ENCODE measurements around the gene NPDC1.

Gene NPDC1, protein sequence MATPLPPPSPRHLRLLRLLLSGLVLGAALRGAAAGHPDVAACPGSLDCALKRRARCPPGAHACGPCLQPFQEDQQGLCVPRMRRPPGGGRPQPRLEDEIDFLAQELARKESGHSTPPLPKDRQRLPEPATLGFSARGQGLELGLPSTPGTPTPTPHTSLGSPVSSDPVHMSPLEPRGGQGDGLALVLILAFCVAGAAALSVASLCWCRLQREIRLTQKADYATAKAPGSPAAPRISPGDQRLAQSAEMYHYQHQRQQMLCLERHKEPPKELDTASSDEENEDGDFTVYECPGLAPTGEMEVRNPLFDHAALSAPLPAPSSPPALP

DNA sequence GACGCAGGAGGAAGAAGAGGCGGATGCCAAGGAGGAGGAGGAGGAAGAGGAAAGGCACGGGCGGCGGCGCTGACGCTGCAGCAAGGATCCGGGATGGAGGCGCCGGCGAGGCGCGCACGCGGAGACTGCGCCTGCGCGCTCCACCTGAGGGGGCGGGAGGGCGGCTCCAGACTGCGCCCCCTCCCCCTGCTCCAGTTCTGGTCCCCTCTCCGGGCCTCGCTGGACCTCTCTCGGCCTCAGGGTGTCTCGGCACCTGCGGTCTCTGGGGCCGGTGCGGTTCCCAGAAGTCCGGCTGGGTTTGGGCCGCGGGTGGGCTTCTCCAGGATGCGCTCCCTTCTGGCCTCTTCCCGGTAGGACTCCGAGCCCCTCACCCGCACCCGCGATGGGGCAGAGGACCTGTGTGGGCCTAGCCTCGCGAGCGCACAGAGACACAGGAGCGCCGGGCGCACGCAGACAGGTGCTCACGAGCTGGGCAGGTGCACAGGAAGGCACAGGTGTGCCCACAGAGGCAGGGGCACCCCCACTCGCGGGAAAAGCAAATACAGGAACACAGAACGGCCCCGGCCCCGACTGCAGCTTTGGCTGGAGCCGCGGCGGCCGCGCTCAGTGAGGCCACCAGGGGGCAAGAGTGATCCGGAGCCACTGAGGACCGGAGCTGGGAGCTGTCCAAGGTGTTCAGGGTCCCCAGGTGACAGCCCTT lies at the start of gene NPDC1:
NPDC1 (minus strand) TSS at position 90 of the 700 bp plus-strand sequence. CDS start 188 bp downstream, outside the sequence.
- H3K9me3 ChIP-seq (replicated peaks; ENCODE audit: insufficient read depth, low read length): no peaks in the 10 kb centered on the region
- peaks cover 86% of the 10 kb centered on the region for H3K27me3 ChIP-seq (replicated peaks; ENCODE audit: insufficient read depth, low read length)
- no peak within 1 kb of the TSS for H3K4me3 ChIP-seq (ENCODE audit: low read length)
- DNase-seq: peak; percentile 88
- no peaks in the 10 kb centered on the region for H3K9me2 ChIP-seq (replicated peaks; ENCODE audit: insufficient read depth, low read length)
- no peak within 1 kb of the TSS for H2AFZ ChIP-seq (ENCODE audit: low read length)
- TF ChIP-seq EZH2phosphoT487 (IDR thresholded peaks at IDR 0.05; ENCODE audit: low read length) (no peak; the same call in 1 of the 2 replicates), EZH2 (optimal IDR thresholded peaks at IDR 0.05; ENCODE audit: low read depth, low read length) (peak; percentile 69)
- TF ChIP-seq, protein P1, sequence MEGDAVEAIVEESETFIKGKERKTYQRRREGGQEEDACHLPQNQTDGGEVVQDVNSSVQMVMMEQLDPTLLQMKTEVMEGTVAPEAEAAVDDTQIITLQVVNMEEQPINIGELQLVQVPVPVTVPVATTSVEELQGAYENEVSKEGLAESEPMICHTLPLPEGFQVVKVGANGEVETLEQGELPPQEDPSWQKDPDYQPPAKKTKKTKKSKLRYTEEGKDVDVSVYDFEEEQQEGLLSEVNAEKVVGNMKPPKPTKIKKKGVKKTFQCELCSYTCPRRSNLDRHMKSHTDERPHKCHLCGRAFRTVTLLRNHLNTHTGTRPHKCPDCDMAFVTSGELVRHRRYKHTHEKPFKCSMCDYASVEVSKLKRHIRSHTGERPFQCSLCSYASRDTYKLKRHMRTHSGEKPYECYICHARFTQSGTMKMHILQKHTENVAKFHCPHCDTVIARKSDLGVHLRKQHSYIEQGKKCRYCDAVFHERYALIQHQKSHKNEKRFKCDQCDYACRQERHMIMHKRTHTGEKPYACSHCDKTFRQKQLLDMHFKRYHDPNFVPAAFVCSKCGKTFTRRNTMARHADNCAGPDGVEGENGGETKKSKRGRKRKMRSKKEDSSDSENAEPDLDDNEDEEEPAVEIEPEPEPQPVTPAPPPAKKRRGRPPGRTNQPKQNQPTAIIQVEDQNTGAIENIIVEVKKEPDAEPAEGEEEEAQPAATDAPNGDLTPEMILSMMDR (IDR thresholded peaks at IDR 0.05; ENCODE audit: low read length): peak; percentile 80
- no peak within 1 kb of the TSS for H3K27ac ChIP-seq (ENCODE audit: low read length)
- no peaks in the 10 kb centered on the region for H3K36me3 ChIP-seq (replicated peaks; ENCODE audit: insufficient read depth, low read length)
- H3K79me2 ChIP-seq (ENCODE audit: low read length): no peaks in the 10 kb centered on the region
- H3F3A ChIP-seq (ENCODE audit: insufficient read depth, low read length): no peaks in the 10 kb centered on the region
- no peak within 1 kb of the TSS for H3K4me2 ChIP-seq (ENCODE audit: low read depth, low read length)
- no peaks in the 10 kb centered on the region for H4K20me1 ChIP-seq (ENCODE audit: insufficient read depth, low read length)
- H3K4me1 ChIP-seq (ENCODE audit: low read length): no peaks in the 10 kb centered on the region
- no peak within 1 kb of the TSS for H3K9ac ChIP-seq (ENCODE audit: low read length)

DNA sequence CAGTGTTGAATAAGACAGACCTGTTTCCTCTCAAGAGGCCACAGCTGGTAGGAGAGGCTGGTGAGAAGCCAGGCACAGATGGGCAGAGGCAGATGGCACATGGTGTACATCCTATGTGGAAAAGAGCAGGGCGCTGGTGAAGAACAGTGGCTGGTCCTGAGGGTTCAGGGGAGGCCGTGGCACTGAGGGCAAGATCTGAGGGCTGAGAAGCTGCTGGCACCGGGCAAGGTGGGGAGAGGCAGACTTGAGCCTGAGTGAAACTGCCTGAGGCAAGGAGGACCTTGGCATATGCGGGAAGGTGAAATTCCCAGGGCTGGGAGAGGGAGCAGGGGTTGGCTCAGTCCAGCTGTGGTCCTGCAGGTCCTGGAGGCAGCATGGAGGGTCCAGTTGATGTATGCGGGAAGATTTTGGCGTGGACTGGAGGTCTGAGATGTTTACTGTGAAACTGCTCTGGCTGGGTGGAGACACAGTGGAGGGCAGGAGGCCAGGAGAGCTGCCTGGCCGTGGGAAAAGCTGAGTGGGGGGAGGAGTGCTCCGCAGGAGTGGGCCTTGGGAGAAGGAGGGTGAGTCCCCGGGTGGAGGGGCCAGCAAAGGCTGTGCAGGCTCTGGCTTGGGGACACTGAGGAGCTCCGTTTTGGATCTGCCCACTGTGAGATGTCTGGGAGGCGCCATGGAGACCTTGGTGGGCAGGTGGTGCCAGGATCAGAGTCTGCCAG lies 43.4 kb upstream of the NPDC1 start:
- 0 out of 2 replicates have a peak, but pooled peaks cover 3% of the 10 kb centered on the region for H3K79me2 ChIP-seq (ENCODE audit: low read length)
- H3F3A ChIP-seq (ENCODE audit: insufficient read depth, low read length): no peaks in the 10 kb centered on the region; the same call in 1 of the 2 replicates
- TF ChIP-seq EZH2 (optimal IDR thresholded peaks at IDR 0.05; ENCODE audit: low read depth, low read length) (no peak), EZH2phosphoT487 (IDR thresholded peaks at IDR 0.05; ENCODE audit: low read length) (no peak)
- TF ChIP-seq, protein P1 (IDR thresholded peaks at IDR 0.05; ENCODE audit: low read length): no peak
- H3K9me3 ChIP-seq (replicated peaks; ENCODE audit: insufficient read depth, low read length): no peaks in the 10 kb centered on the region
- H3K36me3 ChIP-seq (replicated peaks; ENCODE audit: insufficient read depth, low read length): no peaks in the 10 kb centered on the region
- H3K9ac ChIP-seq (ENCODE audit: low read length): no peak overlapping the region
- H3K4me1 ChIP-seq (ENCODE audit: low read length): peaks cover 12% of the 10 kb centered on the region
- H3K27me3 ChIP-seq (replicated peaks; ENCODE audit: insufficient read depth, low read length): no peaks in the 10 kb centered on the region
- no peaks in the 10 kb centered on the region for H4K20me1 ChIP-seq (ENCODE audit: insufficient read depth, low read length)
- H3K4me2 ChIP-seq (ENCODE audit: low read depth, low read length): no peak overlapping the region
- H2AFZ ChIP-seq (ENCODE audit: low read length): no peak overlapping the region
- H3K9me2 ChIP-seq (replicated peaks; ENCODE audit: insufficient read depth, low read length): no peaks in the 10 kb centered on the region
- no peak overlapping the region for H3K27ac ChIP-seq (ENCODE audit: low read length)
- DNase-seq: no peak
- no peak overlapping the region for H3K4me3 ChIP-seq (ENCODE audit: low read length)

DNA sequence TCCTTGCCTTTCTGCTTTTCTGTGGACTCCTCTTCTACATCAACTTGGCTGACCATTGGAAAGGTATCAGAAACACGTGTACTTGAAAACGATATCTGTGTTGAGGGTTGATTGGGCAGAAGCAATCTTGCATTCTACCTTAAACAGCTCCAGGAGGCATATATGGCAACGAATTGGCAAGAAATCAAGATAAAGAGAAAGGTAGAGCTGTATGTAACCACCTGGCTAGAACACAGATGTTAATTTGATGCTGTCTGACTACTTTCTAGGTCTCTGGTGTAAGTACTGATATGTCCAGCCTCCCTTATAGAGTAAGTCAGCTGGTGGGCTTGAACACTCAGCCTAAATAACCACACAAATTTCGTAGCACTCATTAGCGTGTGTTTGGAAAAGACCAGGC lies 42.1 kb upstream of the NPDC1 start:
- Histone ChIP-seq H3F3A (ENCODE audit: insufficient read depth, low read length) (peaks cover 6% of the 10 kb centered on the region; the same call in 1 of the 2 replicates), H3K4me2 (ENCODE audit: low read depth, low read length) (peak overlapping the region; percentile 69; the same call in 1 of the 2 replicates), H3K9ac (ENCODE audit: low read length) (no peak overlapping the region), H2AFZ (ENCODE audit: low read length) (no peak overlapping the region), H3K9me2 (replicated peaks; ENCODE audit: insufficient read depth, low read length) (no peaks in the 10 kb centered on the region), H3K27me3 (replicated peaks; ENCODE audit: insufficient read depth, low read length) (no peaks in the 10 kb centered on the region), H3K4me1 (ENCODE audit: low read length) (peaks cover 12% of the 10 kb centered on the region), H3K4me3 (ENCODE audit: low read length) (no peak overlapping the region), H4K20me1 (ENCODE audit: insufficient read depth, low read length) (no peaks in the 10 kb centered on the region), H3K36me3 (replicated peaks; ENCODE audit: insufficient read depth, low read length) (no peaks in the 10 kb centered on the region), H3K79me2 (ENCODE audit: low read length) (0 out of 2 replicates have a peak, but pooled peaks cover 3% of the 10 kb centered on the region), H3K27ac (ENCODE audit: low read length) (no peak overlapping the region), H3K9me3 (replicated peaks; ENCODE audit: insufficient read depth, low read length) (no peaks in the 10 kb centered on the region)
- no peak for DNase-seq
- no peak for TF ChIP-seq EZH2phosphoT487 (IDR thresholded peaks at IDR 0.05; ENCODE audit: low read length)
- TF ChIP-seq EZH2 (optimal IDR thresholded peaks at IDR 0.05; ENCODE audit: low read depth, low read length): no peak
- TF ChIP-seq, protein P1 (IDR thresholded peaks at IDR 0.05; ENCODE audit: low read length): no peak
